ENCODE measurements around the gene SLIT2.

GRCh38 chr4:20284990-20285389 is 33.3 kb downstream of the SLIT2 start:
- TF ChIP-seq CTCF (conservative IDR thresholded peaks at IDR 0.05; ENCODE audit: low read length) = no peak
- no peak for TF ChIP-seq EZH2phosphoT487 (IDR thresholded peaks at IDR 0.05; ENCODE audit: borderline replicate concordance, low read depth, low read length)
